ENCODE data around the gene C20orf144.
"Not testable (repeated sequence)": the region's sequence is repeated elsewhere in the genome, so short reads cannot be mapped to it uniquely, and the experiment has no call there.

Gene C20orf144

GRCh38 chr20:33662172-33662571 lies at the start of gene C20orf144:
C20orf144 (plus strand) TSS chr20:33662327; CDS start chr20:33662346, 19 bp downstream.
- no peak for DNase-seq (ENCODE audit: low read depth)

DNA sequence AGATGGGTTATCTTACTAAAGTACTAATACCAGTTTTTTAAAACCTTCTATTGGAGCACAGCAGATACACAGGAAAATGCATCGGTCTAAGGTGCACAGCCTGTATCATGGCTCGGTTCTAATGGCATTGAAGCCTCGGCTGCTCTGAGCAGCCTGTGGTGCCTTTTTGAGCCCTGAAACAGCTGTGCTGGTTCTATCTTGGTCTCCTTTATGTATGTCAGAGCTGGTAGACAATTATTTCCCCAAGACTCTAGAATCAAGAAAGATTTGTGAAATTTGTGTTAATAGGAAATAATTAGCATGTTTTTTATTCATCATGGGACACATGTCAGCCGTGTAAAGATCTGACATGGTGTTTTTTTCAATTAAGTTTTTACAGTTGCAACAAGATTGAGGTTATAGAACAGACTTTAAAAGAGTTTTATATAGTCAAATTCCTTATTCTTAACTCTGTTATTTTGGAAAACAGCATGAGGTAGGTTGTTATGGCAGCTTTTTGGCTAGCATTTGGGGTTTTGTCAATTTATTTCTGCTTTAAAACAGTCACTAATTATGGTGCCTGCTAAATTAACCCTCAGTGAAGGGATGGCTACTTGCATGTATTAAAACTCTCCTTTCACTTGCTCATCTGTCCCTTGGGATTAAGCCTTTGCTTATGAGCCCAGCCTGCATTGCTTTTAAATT lies 40.3 kb upstream of the C20orf144 start:
- no peak for DNase-seq (ENCODE audit: low read depth)

DNA sequence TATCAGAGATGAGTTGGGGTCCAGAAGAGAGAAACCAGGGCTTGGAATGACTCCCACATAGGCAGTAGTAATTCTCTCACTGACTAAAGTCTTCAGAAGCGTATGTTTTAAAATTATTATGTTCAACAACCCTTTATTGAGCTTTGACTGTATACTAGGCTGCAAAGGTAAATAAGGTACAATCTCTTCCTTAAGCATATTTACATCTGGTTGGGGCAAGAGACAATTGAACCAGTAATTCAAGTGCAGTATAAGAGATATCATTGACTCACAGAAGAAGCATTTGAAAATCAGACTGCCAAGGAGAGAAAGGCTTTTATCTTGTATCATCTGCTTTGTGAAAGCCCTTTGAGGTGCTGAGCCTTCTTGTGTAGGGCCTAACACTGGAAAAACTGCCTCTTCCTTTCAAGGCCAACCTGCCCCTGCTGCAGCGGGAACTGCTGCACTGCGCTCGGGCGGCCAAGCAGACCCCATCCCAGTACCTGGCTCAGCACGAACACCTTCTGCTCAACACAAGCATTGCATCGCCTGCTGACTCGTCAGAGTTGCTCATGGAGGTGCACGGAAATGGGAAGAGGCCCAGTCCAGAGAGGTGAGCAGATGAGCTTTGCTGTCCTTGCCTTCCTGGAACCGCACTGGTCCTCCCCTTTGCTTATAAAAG lies 39.3 kb upstream of the C20orf144 start:
- no peak for DNase-seq (ENCODE audit: low read depth)

DNA sequence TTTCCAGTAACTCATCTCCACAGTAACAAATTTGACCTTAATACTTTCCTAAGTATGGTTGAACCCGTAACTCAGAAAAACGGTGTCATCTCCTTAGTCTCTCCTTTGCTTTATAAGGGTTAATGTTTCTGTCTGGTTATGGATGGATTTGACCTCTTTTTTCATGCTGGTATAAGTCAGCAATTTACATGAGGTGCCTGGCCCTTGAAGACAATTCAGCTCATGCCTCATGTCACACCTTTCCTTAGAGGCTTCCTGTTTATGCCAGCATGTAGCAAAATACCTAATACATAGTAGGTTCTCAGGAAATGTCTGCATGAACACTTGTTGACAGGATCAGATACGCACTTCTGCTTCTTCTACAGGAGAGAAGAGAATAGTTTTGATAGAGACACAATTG lies 37.7 kb upstream of the C20orf144 start:
- DNase-seq (ENCODE audit: low read depth): no peak

GRCh38 chr20:33626190-33626589 lies 35.9 kb upstream of the C20orf144 start:
- DNase-seq (ENCODE audit: low read depth): no peak

DNA sequence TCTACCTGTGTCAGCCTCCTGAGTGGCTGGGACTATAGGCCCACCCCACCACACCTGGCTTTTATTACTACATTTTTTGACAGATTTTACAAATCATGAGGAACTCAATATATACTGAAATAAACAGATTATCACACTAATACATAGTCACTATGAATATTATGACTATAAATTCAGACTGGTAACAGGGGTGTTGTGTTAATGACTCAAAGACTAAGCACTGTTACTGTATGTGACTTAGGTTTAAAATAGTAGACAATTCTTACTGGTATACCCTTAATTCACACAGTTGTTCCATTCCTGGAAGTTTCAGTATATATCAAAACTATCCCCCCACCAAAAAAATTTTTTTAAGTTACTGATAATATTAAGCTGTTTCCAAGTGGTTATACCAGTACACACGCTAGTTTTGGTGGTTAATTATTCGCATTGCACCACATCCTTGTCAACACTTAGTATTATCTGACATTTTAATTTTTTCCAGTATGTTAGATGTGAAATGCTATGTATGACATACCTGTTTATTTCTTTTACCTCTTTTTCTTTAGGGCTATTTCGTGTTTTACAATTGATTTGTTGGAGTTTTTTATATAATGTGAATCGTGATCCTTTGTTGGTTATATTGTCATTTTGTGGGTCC lies 34.4 kb upstream of the C20orf144 start:
- DNase-seq (ENCODE audit: low read depth): no peak

GRCh38 chr20:33629533-33629932 lies 32.6 kb upstream of the C20orf144 start:
- no peak for DNase-seq (ENCODE audit: low read depth)

DNA sequence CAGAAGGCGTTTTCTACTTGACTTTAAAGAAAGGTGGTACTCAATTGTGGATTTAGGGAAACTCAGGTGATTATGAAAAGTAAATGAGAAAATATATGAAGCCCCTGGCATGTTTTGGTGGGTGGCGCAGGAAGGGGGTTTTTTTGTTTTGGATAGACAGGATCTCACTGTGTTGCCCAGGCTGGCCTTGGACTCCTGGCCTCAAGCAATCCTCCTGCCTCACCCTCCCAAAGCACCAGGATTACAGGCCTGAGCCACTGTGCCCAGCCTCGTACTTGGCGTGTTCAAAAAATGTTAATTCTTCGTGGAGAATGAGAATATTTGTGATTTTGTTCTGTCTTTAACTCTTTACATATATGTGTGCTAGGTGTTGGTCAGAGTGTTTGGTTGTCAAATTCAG lies 32.1 kb upstream of the C20orf144 start:
- DNase-seq (ENCODE audit: low read depth): no peak

GRCh38 chr20:33630507-33630906 lies 31.6 kb upstream of the C20orf144 start:
- no peak for DNase-seq (ENCODE audit: low read depth)

GRCh38 chr20:33631910-33632309 lies 30.2 kb upstream of the C20orf144 start:
- not testable (repeated sequence) for DNase-seq (ENCODE audit: low read depth)

- no peak for DNase-seq (ENCODE audit: low read depth)
These were observed 26.8 kb upstream of the C20orf144 start for GRCh38 chr20:33635341-33635740.

DNA sequence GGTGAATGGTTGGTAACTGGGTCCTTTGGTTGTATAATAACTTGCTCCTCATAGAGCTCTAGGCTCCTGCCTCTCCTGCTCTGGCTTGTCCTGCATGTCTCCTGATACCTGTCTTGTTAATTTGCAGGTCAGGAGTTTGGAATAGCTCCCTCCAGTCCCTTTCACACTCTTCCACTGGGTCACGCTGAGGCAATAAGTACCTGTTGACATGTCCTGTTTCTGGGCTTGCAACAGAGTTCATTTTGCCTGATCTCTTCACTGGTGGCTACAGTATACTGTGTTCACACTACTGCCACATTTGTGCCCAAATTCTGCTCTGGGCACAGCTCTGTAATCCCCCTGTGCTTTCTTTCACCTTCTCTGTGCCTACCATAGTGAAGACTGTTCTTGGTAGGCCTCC lies 25.4 kb upstream of the C20orf144 start:
- DNase-seq (ENCODE audit: low read depth): no peak

GRCh38 chr20:33640287-33640686 lies 21.8 kb upstream of the C20orf144 start:
- no peak for DNase-seq (ENCODE audit: low read depth)

GRCh38 chr20:33644313-33645071 lies 17.6 kb upstream of the C20orf144 start:
- no peak for DNase-seq (ENCODE audit: low read depth)

GRCh38 chr20:33645072-33645358 lies 17.1 kb upstream of the C20orf144 start:
- DNase-seq (ENCODE audit: low read depth): no peak

GRCh38 chr20:33645396-33645795 lies 16.7 kb upstream of the C20orf144 start:
- no peak for DNase-seq (ENCODE audit: low read depth)

- no peak for DNase-seq (ENCODE audit: low read depth)
These were observed 15.9 kb upstream of the C20orf144 start for GRCh38 chr20:33646191-33646590.

- DNase-seq (ENCODE audit: low read depth): not testable (repeated sequence)
These were observed 15.0 kb upstream of the C20orf144 start for GRCh38 chr20:33646959-33647602.

- no peak for DNase-seq (ENCODE audit: low read depth)
These were observed 14.3 kb upstream of the C20orf144 start for GRCh38 chr20:33647603-33648395.

DNA sequence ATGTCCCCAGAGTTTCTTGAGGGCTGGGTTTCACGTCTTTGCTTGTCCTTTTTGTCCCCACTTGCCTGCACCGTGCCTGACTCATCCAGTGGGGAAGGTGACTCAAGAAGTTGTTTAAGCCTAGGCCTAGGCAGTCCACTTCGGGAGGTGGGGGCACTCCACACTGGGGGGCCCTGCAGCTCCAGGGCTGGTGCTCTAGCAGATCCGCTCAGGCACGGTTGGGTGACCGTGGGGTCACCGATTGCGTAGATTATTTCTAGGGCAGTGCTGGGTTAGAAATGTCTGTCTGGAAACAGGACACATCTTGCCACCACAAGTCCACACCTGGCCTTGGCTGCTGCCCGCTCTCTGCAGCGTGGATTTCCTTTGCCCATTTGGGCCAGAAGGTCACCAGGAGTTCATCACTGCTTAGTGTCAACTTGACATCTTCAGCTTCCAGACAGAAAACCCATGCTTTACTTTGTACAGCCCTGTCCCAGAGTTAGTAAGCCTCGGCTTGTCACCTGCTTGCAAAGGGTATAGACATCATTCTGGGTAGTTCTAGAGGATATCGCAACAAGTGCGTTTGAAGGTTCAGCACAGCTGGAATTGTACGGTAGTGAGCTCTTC lies 13.6 kb upstream of the C20orf144 start:
- no peak for DNase-seq (ENCODE audit: low read depth)

DNA sequence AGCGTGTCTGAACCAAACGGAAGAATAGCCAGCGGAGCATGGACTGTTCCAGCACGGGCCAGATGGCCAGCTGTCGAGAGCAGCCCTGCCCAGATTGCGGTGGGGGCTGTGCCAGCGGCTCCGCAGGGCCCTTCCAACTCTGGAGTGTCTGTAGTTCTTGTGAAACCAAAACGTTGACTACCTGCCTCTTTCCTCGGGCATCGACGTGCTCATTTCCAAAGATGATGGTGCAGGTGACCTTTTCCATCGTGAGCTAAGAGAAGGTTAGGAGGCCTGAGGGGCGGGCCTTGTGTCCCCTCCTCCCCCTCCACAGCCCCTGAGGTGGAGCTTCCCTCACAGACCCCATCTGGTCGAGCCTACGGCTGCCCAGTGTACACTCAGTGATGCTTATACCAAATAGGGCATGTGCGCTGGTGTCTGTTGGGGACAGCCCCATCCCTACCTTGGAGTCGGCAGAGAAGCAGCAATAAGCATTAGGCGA lies 12.9 kb upstream of the C20orf144 start:
- DNase-seq (ENCODE audit: low read depth): no peak

All from stimulated activated CD8-positive, alpha-beta memory T cell treated with anti-CD3 and anti-CD28 coated beads, Interleukin-4, amount 100 ng/mL, for 24 hours (primary cell).